H1 (cell line): Measurements from ENCODE around the gene ERP29. TPM values are rescaled to one million over a fixed set of nuclear protein-coding genes. Genes with fewer than 3 reads are reported as not detected.

Experiments
- BCL11A ChIP-seq, 2 experiments: IDR thresholded peaks; one replicate each; pipeline ENCODE4 v1.6.1; 2011; ENCODE audit warnings: low read depth in 2 of 2, low read length in 2 of 2, mild to moderate bottlenecking in 2 of 2
- BRCA1 ChIP-seq: IDR thresholded peaks from 2 replicates; pipeline ENCODE4 v1.6.1; 2012; ENCODE audit warnings: low read depth, low read length, improper control_type of control experiment
- EGR1 ChIP-seq: IDR thresholded peaks from 2 replicates; pipeline ENCODE4 v1.6.1; 2011; ENCODE audit warnings: low read depth, low read length, borderline replicate concordance
- FOSL1 ChIP-seq: IDR thresholded peaks from 2 replicates; pipeline ENCODE4 v1.6.1; 2011; ENCODE audit warnings: mild to moderate bottlenecking, low read depth, low read length, moderate library complexity; ENCODE audit not compliant: insufficient read depth
- TBP ChIP-seq: IDR thresholded peaks from 2 replicates; pipeline ENCODE4 v1.6.1; 2011; ENCODE audit warnings: low read depth, low read length, improper control_type of control experiment
- ZNF274 ChIP-seq: IDR thresholded peaks from 2 replicates; pipeline ENCODE4 v1.7.0; 2012; ENCODE audit warnings: low read length, borderline replicate concordance; ENCODE audit errors: extremely low read depth
- polyA plus RNA-seq, 7 experiments: library from polyadenylated mRNA; depleted of rRNA in 3 of 7; stranded (reverse) in 5 of 7; unstranded in 2 of 7; fragments of >200 nt in 5 of 7; fragments of 200-250 nt in 2 of 7; gene quantifications; 1 replicate in 5 of 7; 2 replicates in 1 of 7; 4 replicates in 1 of 7; pipeline versions ENCODE4 v1.2.1 to v1.2.3, GENCODE V29; 2011 to 2013; ENCODE audit warnings: missing spikeins in 2 of 7, mixed read lengths in 2 of 7
- total RNA-seq: library from RNA; stranded (reverse); fragmentation: NEBNext Ultra II Directional; extraction: Animal tissue kit (Norgen Biotek cat#: 25700); gene quantifications from 2 replicates; pipeline ENCODE4 v1.2.1, GENCODE V29; 2021

Gene ERP29
- total and polyA plus RNA-seq, 2 of the 8 experiments (the other 6 are each of a cell fraction or from before 2014, with no cell fraction given) = 88.7 to 171 TPM

GRCh38 chr12:111964935-111965334, 48.3 kb upstream of the ERP29 start (continued):
- no peak for TF ChIP-seq ZNF274
- TF ChIP-seq FOSL1 = no peak
- TF ChIP-seq EGR1 = no peak
- TF ChIP-seq TBP = no peak
- TF ChIP-seq BCL11A (IDR thresholded peaks at IDR 0.05; ENCODE audit: low read depth in 2 of 2, low read length in 2 of 2) = no peak
- TF ChIP-seq BRCA1 = no peak
